ENCODE results near the gene LAT.
A peak's percentile ranks its signal among the peaks of the same experiment; 100 is the strongest.

LAT gene

DNA sequence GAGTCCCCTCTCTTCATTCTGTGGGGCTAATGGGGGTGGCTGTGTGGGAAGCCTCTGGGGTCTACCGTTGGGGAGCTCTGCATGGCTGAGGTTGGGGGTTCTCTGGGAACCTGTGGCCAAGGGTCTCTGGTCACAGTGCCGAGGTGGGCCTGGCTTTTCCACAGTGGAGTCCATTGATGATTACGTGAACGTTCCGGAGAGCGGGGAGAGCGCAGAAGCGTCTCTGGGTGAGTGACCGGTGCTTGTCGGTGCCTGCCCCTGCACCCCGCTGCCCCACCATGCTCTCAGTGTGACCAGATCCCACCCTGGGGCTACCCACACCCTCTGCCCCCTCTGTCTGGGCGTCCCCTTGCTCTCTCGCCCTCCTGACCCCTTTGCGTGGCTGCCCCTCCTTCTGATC, 4.5 kb downstream of the LAT start:
- no peaks in the 10 kb centered on the region; the same call in 1 of the 2 replicates for H3K36me3 ChIP-seq (ENCODE audit: insufficient read depth, low read length)
- H3K9me3 ChIP-seq (ENCODE audit: insufficient read depth, low read depth, low read length): peaks cover 4% of the 10 kb centered on the region; the same call in 1 of the 2 replicates
- no peak overlapping the region for H3K9ac ChIP-seq (ENCODE audit: low read depth, low read length, poor library complexity, severe bottlenecking)
- no peak overlapping the region for H2AFZ ChIP-seq (ENCODE audit: low read length)
- H3K4me2 ChIP-seq (ENCODE audit: low read depth, low read length, poor library complexity, severe bottlenecking): peak overlapping the region; percentile 8
- H3K27me3 ChIP-seq (ENCODE audit: insufficient read depth, low read length, poor library complexity, severe bottlenecking): no peaks in the 10 kb centered on the region
- no peak overlapping the region for H3K4me3 ChIP-seq (ENCODE audit: low read length, poor library complexity, severe bottlenecking)
- H3F3A ChIP-seq (ENCODE audit: low read depth): no peaks in the 10 kb centered on the region; the same call in 1 of the 2 replicates
- H3K9me2 ChIP-seq (replicated peaks; ENCODE audit: low read depth, low read length): no peaks in the 10 kb centered on the region
- no peak for TF ChIP-seq EZH2phosphoT487 (IDR thresholded peaks at IDR 0.05; ENCODE audit: borderline replicate concordance)
- TF ChIP-seq, protein P1, sequence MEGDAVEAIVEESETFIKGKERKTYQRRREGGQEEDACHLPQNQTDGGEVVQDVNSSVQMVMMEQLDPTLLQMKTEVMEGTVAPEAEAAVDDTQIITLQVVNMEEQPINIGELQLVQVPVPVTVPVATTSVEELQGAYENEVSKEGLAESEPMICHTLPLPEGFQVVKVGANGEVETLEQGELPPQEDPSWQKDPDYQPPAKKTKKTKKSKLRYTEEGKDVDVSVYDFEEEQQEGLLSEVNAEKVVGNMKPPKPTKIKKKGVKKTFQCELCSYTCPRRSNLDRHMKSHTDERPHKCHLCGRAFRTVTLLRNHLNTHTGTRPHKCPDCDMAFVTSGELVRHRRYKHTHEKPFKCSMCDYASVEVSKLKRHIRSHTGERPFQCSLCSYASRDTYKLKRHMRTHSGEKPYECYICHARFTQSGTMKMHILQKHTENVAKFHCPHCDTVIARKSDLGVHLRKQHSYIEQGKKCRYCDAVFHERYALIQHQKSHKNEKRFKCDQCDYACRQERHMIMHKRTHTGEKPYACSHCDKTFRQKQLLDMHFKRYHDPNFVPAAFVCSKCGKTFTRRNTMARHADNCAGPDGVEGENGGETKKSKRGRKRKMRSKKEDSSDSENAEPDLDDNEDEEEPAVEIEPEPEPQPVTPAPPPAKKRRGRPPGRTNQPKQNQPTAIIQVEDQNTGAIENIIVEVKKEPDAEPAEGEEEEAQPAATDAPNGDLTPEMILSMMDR (conservative IDR thresholded peaks at IDR 0.05; ENCODE audit: low read length): no peak
- H3K79me2 ChIP-seq (ENCODE audit: insufficient read depth, low read length): peaks cover 26% of the 10 kb centered on the region
- no peaks in the 10 kb centered on the region for H4K20me1 ChIP-seq (ENCODE audit: insufficient read depth, low read length, poor library complexity, severe bottlenecking)
- peaks cover 25% of the 10 kb centered on the region for H3K4me1 ChIP-seq (ENCODE audit: insufficient read depth, low read length, poor library complexity, severe bottlenecking)

DNA sequence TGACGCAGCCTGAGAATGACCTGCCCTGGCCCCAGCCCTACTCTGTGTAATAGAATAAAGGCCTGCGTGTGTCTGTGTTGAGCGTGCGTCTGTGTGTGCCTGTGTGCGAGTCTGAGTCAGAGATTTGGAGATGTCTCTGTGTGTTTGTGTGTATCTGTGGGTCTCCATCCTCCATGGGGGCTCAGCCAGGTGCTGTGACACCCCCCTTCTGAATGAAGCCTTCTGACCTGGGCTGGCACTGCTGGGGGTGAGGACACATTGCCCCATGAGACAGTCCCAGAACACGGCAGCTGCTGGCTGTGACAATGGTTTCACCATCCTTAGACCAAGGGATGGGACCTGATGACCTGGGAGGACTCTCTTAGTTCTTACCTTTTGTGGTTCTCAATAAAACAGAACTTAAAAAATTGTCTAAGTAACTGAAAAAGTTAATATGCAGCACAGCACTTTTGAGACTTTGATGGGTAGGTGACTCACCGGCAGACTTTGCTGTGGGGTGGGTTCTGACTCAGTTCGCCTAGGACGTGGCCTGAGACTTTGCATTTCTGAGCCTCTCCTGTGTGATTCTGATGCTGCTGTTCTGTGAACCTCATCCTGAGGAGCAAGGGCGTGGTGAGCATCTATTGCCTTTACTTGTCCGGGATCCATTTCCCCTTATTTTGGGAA, 5.7 kb downstream of the LAT start:
- H3K9me2 ChIP-seq (replicated peaks; ENCODE audit: low read depth, low read length): no peaks in the 10 kb centered on the region
- H2AFZ ChIP-seq (ENCODE audit: low read length): no peak overlapping the region
- peaks cover 16% of the 10 kb centered on the region for H3K4me1 ChIP-seq (ENCODE audit: insufficient read depth, low read length, poor library complexity, severe bottlenecking)
- no peak overlapping the region for H3K4me2 ChIP-seq (ENCODE audit: low read depth, low read length, poor library complexity, severe bottlenecking)
- no peaks in the 10 kb centered on the region for H4K20me1 ChIP-seq (ENCODE audit: insufficient read depth, low read length, poor library complexity, severe bottlenecking)
- H3K36me3 ChIP-seq (ENCODE audit: insufficient read depth, low read length): no peaks in the 10 kb centered on the region; the same call in 1 of the 2 replicates
- H3K27me3 ChIP-seq (ENCODE audit: insufficient read depth, low read length, poor library complexity, severe bottlenecking): no peaks in the 10 kb centered on the region
- TF ChIP-seq EZH2phosphoT487 (IDR thresholded peaks at IDR 0.05; ENCODE audit: borderline replicate concordance): no peak
- TF ChIP-seq, protein P1 (conservative IDR thresholded peaks at IDR 0.05; ENCODE audit: low read length): no peak
- H3K9ac ChIP-seq (ENCODE audit: low read depth, low read length, poor library complexity, severe bottlenecking): no peak overlapping the region
- H3K4me3 ChIP-seq (ENCODE audit: low read length, poor library complexity, severe bottlenecking): no peak overlapping the region
- peaks cover 21% of the 10 kb centered on the region for H3K79me2 ChIP-seq (ENCODE audit: insufficient read depth, low read length)
- H3K9me3 ChIP-seq (ENCODE audit: insufficient read depth, low read depth, low read length): peaks cover 4% of the 10 kb centered on the region; the same call in 1 of the 2 replicates
- no peaks in the 10 kb centered on the region; the same call in 1 of the 2 replicates for H3F3A ChIP-seq (ENCODE audit: low read depth)

DNA sequence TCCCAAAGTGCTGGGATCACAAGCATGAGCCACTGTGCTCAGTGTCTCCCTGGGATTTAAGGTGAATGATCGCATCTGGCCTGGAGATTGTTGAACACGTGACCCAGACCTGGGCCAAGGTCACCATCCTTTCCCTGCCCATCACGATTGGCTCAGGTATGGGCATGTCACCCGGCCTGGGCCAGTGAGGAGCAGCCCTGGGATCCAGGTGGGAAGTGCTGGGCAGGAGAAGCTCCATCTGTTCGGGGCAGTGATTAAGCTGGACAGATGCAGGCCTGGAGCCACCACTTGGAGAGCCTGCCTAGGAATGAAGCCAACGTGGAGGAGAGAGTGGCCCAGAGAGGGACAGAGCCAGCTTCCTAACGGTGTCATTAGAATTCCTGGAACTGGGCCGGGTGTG, 6.8 kb downstream of the LAT start:
- H3K79me2 ChIP-seq (ENCODE audit: insufficient read depth, low read length): peaks cover 9% of the 10 kb centered on the region; the same call in 1 of the 2 replicates
- no peaks in the 10 kb centered on the region for H3K9me2 ChIP-seq (replicated peaks; ENCODE audit: low read depth, low read length)
- no peak overlapping the region for H3K4me3 ChIP-seq (ENCODE audit: low read length, poor library complexity, severe bottlenecking)
- H3K9me3 ChIP-seq (ENCODE audit: insufficient read depth, low read depth, low read length): peaks cover 4% of the 10 kb centered on the region; the same call in 1 of the 2 replicates
- no peaks in the 10 kb centered on the region for H4K20me1 ChIP-seq (ENCODE audit: insufficient read depth, low read length, poor library complexity, severe bottlenecking)
- no peak overlapping the region for H2AFZ ChIP-seq (ENCODE audit: low read length)
- no peak overlapping the region for H3K9ac ChIP-seq (ENCODE audit: low read depth, low read length, poor library complexity, severe bottlenecking)
- H3K36me3 ChIP-seq (ENCODE audit: insufficient read depth, low read length): no peaks in the 10 kb centered on the region
- H3F3A ChIP-seq (ENCODE audit: low read depth): no peaks in the 10 kb centered on the region; the same call in 1 of the 2 replicates
- H3K4me1 ChIP-seq (ENCODE audit: insufficient read depth, low read length, poor library complexity, severe bottlenecking): peaks cover 7% of the 10 kb centered on the region
- TF ChIP-seq EZH2phosphoT487 (IDR thresholded peaks at IDR 0.05; ENCODE audit: borderline replicate concordance): no peak
- TF ChIP-seq, protein P1 (conservative IDR thresholded peaks at IDR 0.05; ENCODE audit: low read length): no peak
- no peaks in the 10 kb centered on the region for H3K27me3 ChIP-seq (ENCODE audit: insufficient read depth, low read length, poor library complexity, severe bottlenecking)
- no peak overlapping the region for H3K4me2 ChIP-seq (ENCODE audit: low read depth, low read length, poor library complexity, severe bottlenecking)
